ENCODE results near the gene OR51L1. TPM values are rescaled to one million over a fixed set of nuclear protein-coding genes. Genes with fewer than 3 reads are reported as not detected.

OR51L1 gene
- polyA plus RNA-seq, 1 donor, result not detected

Other genes with a start within 250 kb of the OR51L1 start
- gene OR51F1, start 224.9 kb upstream of the OR51L1 start, polyA plus RNA-seq (ENCODE audit: insufficient read length), result not detected
- not detected for gene OR52R1, start 190.5 kb upstream of the OR51L1 start, polyA plus RNA-seq (ENCODE audit: insufficient read length)
- gene OR51F2, start 173.5 kb upstream of the OR51L1 start, polyA plus RNA-seq (ENCODE audit: insufficient read length), result not detected
- gene OR51S1, start 145.6 kb upstream of the OR51L1 start, polyA plus RNA-seq (ENCODE audit: insufficient read length), result not detected
- not detected for gene OR51T1, start 113.0 kb upstream of the OR51L1 start, polyA plus RNA-seq (ENCODE audit: insufficient read length)
- gene OR51A7, start 91.1 kb upstream of the OR51L1 start, polyA plus RNA-seq (ENCODE audit: insufficient read length), result not detected
- gene OR51G2, start 75.5 kb upstream of the OR51L1 start, polyA plus RNA-seq (ENCODE audit: insufficient read length), result not detected
- not detected for gene OR51G1, start 70.5 kb upstream of the OR51L1 start, polyA plus RNA-seq (ENCODE audit: insufficient read length)
- 0.13 TPM for gene OR51A4, start 47.2 kb upstream of the OR51L1 start, polyA plus RNA-seq (ENCODE audit: insufficient read length)
- gene OR51A2, start 39.1 kb upstream of the OR51L1 start, polyA plus RNA-seq (ENCODE audit: insufficient read length), result not detected
- gene OR52J3, start 51.7 kb downstream of the OR51L1 start, polyA plus RNA-seq (ENCODE audit: insufficient read length), result not detected
- gene OR52E2, start 64.8 kb downstream of the OR51L1 start, polyA plus RNA-seq (ENCODE audit: insufficient read length), result not detected
- not detected for gene OR52E1, start 74.7 kb downstream of the OR51L1 start, polyA plus RNA-seq (ENCODE audit: insufficient read length)
- not detected for gene OR52A5, start 143.5 kb downstream of the OR51L1 start, polyA plus RNA-seq (ENCODE audit: insufficient read length)
- gene OR52A1, start 159.9 kb downstream of the OR51L1 start, polyA plus RNA-seq (ENCODE audit: insufficient read length), result not detected
- not detected for gene OR51V1, start 205.8 kb downstream of the OR51L1 start, polyA plus RNA-seq (ENCODE audit: insufficient read length)
- gene HBB, start 232.2 kb downstream of the OR51L1 start, polyA plus RNA-seq (ENCODE audit: insufficient read length), result 122 TPM
- gene HBD, start 239.6 kb downstream of the OR51L1 start, polyA plus RNA-seq (ENCODE audit: insufficient read length), result not detected

All from hindlimb muscle (tissue), 1 donor.